ENCODE results near the gene ELL2. TPM values are rescaled to one million over a fixed set of nuclear protein-coding genes. Genes with fewer than 3 reads are reported as not detected.

The ELL2 gene
- total and polyA plus RNA-seq, 2 of the 13 experiments (the other 11 are each of a cell fraction or from before 2014, with no cell fraction given): 78.9 to 97.1 TPM

GRCh38 chr5:95841914-95842812 is 119.5 kb downstream of the ELL2 start (continued):
- TF ChIP-seq HMGXB3 (CRISPR knock-in tag; IDR thresholded peaks at IDR 0.05; ENCODE audit: borderline replicate concordance): no peak
- peak; percentile 28; the same call in 1 of the 2 replicates for TF ChIP-seq FOSL2 (CRISPR knock-in tag; IDR thresholded peaks at IDR 0.05)
- peak; percentile 13; the same call in 1 of the 2 replicates for TF ChIP-seq GATAD2A (CRISPR knock-in tag; IDR thresholded peaks at IDR 0.05)
- TF ChIP-seq ATF1 (CRISPR knock-in tag; IDR thresholded peaks at IDR 0.05): no peak
- TF ChIP-seq EP300 (IDR thresholded peaks at IDR 0.05; ENCODE audit: low read depth in 2 of 2, low read length in 2 of 2): 0 out of 4 replicates have a peak, but pooled peaks of 1 of the 2 experiments have one; percentile 14
- TF ChIP-seq EP300 (CRISPR knock-in tag; IDR thresholded peaks at IDR 0.05; ENCODE audit: borderline replicate concordance): peak; percentile 38; the same call in 1 of the 2 replicates
- TF ChIP-seq CEBPG (CRISPR knock-in tag; IDR thresholded peaks at IDR 0.05): peak; percentile 5; the same call in 1 of the 2 replicates
- TF ChIP-seq ZNF644 (CRISPR knock-in tag; IDR thresholded peaks at IDR 0.05; ENCODE audit: low read depth): peak; percentile 61; the same call in 1 of the 2 replicates
- no peak for TF ChIP-seq ZNF138 (CRISPR knock-in tag; IDR thresholded peaks at IDR 0.05; ENCODE audit: low read depth)
- TF ChIP-seq GFI1 (CRISPR knock-in tag; IDR thresholded peaks at IDR 0.05; ENCODE audit: borderline replicate concordance): no peak

All from HepG2 (cell line).